Stimulated activated CD4-positive, alpha-beta T cell treated with anti-CD3 and anti-CD28 coated beads, TNF-alpha, amount 100 ng/mL, for 1 hour (primary cell): ENCODE measurements around the gene PIP4K2A.

Experiments
- DNase-seq, 3 donors: peaks; one replicate each; pipeline ENCODE4 v3.0.0-alpha.2; 2020; ENCODE audit warnings: low read depth in 3 of 3, low spot score in 1 of 3

PIP4K2A gene

DNA sequence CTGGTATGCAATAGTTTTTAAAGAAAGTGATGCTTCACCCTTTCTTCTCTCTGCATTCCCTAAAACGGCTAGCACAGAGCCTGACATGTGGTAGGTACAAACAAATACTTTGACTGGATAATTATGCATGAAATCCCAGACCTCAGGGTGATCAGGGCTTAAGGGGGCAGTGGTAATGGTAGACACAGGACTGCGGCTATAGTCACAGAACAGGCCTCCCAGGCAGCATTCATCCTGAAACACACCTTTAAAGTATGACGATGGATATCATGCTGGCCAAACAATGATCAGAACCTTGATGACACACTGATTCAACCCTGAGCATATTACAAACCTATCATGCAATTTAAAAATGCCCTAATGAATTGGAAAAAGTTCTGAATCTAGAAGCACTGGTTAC is 110.8 kb downstream of the PIP4K2A start:
- DNase-seq = no peak

DNA sequence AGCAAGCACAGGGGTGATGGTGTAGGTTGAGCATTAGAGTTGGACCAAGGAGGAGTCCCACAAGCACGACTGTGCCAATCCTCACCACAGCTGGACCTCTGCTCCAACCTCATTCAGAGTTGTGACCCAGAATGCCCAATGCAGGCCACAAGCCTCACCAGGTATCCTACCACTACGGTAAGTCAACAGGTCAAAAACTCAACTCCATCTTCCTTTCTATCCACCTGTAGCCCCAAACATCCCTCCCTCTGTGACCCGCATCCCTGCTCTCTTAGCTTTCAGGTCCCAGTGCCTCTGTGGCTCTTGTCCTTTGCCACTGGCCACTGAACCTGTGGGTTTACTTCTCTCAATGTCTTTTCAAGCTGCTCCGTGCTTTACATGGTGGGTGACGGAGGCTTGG is 112.8 kb downstream of the PIP4K2A start:
- DNase-seq = no peak

- DNase-seq = no peak
These were observed 114.6 kb downstream of the PIP4K2A start for GRCh38 chr10:22599636-22600228.

DNA sequence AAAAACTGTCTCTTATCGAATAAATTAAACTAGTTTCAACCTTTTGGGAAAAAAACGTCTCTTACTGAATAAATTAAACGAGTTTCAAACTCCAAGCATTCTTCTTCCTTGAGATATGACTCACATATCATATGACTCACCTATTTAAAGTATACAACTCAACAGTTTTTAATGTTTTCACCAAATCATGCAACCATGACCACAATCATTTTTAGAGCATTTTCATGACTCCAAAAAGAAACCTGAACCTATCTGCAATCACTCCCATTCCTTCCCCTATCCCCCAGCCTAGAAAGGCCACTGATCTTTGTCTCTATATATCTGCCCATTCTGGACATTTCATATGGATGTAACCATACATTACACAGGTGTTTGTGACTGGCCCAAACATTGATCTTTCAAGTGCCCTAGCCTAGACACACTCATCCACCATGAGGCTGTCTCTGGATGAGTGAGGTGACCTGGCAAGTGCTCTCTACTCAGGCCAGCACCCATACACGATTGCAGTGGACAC is 115.3 kb downstream of the PIP4K2A start:
- DNase-seq = no peak

GRCh38 chr10:22598478-22598877 is 115.9 kb downstream of the PIP4K2A start:
- DNase-seq = no peak

GRCh38 chr10:22597138-22597537 is 117.2 kb downstream of the PIP4K2A start:
- DNase-seq = no peak

DNA sequence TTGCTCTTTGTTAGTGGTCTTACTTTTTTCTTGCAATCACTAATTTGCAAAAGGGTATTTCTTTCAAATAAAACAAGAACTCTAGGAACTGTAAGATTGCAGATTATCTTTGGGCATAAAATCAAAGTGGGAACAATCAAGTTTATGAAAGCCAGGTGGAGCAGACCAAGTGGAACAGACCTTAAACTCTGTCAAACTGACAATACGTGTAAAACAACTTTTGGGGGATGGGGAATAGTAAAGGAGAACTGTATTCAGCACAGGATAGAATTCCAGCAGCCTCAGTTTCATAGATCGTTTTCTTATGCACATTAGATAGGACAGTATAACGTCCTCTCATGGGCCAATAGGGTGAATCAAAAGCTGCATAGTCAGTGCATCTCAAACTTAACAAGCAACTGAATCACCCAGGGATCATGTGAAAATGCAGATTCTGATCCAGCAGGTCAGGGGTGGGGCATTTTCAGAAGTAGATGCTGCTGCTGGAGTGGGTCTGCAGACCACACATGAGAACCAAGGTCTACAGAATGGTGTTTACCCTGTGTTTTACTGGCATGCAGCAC is 120.7 kb downstream of the PIP4K2A start:
- no peak for DNase-seq

DNA sequence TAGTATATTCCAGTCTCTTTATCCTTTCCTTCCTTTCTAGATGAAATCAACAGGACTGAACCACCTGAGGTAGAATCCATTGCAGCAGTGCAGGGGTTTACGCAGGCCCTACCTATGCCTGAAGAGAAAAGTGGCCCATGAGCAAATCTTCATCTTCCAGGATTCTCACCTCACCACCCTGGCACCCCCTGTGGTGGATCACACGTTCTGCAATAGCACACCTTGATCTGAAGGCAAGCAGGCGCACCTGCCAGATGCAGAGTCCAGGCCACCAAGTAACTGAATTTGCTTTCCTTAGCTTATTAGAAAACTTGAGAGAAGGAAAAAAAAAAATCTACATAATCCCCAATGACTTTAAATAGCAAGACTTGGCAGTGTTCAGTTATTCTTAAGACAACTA is 121.4 kb downstream of the PIP4K2A start:
- DNase-seq = no peak

DNA sequence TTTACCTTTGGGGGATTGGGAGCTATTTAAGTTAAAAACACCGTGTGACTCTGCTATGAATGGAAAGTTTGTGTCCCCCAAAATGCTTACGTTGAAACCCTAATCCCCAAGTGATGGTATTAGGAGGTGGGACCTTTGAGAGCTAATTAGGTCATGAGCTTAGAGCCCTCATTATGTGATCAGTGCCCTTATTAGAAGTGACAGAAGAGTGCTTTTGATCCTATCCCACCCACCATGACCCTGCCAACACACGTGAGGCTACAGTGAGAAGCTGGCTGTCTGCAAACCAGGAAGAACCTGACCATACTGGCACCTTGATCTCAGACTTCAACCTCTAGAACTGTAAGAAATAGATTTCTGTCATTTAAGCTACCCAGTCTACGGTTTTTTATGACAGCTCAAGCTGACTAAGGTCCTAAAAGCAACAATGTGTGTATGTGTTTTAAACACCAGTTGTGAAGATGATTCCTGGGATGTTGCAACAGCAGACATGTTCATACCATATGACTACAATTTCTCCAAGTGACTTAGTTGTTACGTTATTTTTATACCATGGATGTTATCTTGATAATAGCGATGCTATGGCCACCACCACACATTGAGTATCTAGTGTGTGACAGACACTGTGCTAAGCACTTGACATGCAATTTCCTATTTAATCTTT is 124.4 kb downstream of the PIP4K2A start:
- no peak for DNase-seq

DNA sequence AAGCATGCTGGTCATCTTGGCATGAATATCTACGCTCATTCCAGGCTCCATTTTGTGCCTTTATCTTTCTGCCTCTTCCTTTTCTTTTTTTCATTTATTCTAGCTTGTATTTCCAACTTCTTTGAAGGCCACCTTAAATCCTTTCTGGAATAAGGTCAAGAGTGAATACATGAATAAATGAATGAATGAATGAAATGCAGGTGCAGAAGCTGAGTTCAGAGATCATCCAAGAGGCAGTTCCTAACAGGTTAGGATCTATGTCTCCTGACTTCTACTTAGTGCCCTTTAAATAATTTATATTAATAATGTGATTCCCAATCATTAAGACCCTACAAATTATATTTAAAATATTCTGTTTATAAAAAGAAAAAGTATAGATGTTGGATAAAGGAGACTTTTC is 125.9 kb downstream of the PIP4K2A start:
- no peak for DNase-seq

DNA sequence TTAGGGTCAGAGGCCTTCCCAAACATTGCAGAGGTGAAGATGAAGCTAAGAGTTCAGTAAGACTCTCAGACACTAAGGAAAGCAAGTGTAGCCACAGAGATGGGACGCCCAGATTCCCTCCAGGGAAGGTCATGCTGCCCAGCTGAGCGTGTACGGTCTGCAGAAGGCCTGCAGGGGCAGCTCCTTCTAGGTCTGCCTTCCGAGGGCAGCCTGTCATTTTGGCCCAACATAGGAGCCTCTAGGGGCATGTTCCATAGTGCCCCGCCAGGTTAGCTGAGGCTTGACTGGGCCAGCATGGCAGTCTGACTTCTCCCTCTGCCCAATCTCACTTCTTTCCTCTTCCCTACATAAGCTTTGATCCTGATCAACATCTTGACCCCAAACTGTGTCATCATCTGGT is 130.7 kb downstream of the PIP4K2A start:
- DNase-seq = no peak

DNA sequence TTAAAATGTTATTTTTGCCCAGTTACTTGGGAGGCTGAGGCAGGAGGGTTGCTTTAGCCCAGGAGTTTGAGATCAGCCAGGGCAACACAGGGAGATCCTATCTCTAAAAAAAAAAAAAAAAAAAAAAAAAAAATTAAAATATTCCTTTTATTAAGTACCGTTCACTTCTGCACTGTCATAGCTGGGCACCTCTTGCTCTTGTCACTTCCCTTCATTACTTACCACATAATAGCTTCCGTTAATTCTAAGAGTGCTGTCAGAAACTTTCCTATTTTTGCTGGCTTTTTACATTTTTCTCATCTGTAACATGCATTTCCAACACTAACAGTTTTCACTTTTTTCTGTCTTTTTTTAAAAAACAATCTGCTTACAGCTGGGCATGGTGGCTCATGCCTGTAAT is 132.9 kb downstream of the PIP4K2A start:
- DNase-seq = no peak

DNA sequence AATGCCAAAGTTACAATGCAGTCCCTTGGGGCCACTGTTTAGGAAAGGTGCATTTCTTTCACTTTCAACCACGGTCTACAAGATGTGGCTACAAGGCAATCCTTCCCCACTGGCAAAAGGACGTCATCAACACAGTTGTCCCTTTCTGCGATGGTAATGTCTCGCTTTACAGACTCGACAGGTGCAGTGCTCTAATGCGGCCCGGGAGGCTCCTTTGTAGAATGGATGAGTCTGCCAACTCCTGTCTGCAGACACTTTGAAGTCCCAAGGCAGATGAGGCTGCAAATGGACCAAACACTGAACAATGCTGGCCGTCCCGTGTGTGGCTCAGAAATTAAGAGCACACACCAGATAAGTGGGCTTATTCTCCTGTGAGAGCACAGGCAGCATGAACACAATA is 133.7 kb downstream of the PIP4K2A start:
- DNase-seq = no peak

- no peak for DNase-seq
These were observed 134.6 kb downstream of the PIP4K2A start for GRCh38 chr10:22579826-22580225.

- DNase-seq = no peak
These were observed 140.4 kb downstream of the PIP4K2A start for GRCh38 chr10:22573820-22574569.

- DNase-seq = no peak
These were observed 143.5 kb downstream of the PIP4K2A start for GRCh38 chr10:22570733-22571430.

DNA sequence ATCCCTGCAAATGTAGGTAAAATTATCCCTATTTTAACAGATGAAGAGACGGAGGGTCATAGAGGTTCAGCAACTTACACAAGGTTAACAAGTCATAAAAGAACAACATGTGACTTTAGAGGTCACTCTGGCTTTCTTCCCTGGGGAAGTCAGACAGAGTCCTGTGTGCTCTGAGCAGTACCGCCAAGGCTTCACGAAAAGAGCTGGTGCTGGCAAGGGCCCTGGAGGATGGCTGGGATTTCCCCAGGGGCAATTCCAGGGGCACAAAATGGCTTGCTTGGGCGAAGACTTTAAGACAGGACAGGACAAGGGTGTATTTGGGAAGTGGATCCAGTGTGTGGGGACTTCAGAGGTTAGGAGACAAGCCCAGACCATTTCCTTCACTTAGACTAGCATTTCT is 144.1 kb downstream of the PIP4K2A start:
- DNase-seq = no peak

- no peak for DNase-seq
These were observed 145.4 kb downstream of the PIP4K2A start for GRCh38 chr10:22568928-22569327.

DNA sequence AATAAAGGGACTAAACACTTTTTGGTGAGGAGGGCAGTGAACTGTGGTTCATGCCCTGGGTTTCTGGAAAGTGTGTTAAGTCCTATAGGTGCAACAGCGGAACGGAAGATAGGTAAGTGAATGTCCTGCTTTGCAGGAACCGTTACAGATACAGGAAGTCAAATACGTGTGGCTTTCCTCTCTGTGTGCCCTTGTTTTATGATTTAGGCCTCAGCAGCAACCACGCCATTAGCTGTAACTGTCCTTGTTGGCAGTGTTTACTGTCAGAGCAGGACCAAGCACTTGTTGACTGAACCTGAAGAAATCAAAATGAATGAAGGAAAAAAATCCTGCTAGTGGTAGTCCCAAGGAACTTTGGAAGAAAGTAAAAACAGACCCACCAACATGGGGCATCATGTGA is 150.3 kb downstream of the PIP4K2A start:
- DNase-seq = no peak

- DNase-seq = no peak
These were observed 152.5 kb downstream of the PIP4K2A start for GRCh38 chr10:22561909-22562308.

DNA sequence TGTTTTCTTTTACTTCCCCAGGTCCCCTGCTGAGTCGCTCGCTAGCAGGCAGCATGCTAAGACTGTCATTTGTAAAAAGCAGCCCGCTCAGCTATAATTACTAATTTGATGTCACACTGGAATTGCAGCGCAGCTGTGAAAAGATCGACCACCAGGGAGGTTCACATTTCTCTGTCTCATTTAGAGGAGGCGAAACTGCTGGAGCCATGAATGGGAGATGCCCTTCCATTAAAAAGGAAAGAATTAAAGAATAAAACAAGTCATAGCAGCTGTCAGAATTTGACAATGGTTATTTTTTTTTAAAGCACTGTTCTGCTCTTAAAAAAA is 153.5 kb downstream of the PIP4K2A start:
- DNase-seq = no peak
